ENCODE results near the gene LSS.

DNA sequence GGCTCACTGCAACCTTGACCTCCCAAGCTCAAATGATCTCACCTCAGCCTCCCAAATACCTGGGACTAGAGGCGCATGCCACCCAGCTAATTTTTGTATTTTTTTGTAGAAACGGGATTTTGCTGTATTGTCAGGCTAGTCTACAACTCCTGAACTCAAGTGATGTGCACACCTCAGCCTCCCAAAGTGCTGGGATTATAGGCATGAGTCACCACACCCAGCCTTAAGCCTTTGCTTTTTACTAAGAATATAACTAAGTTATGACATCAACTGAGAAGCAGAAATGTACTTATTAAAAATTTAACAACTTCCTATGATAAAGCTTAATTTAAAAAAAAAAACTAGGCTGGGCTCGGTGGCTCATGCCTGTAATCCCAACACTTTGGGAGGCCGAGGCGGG lies 8.9 kb upstream of the LSS start:
- TF ChIP-seq, protein P1, sequence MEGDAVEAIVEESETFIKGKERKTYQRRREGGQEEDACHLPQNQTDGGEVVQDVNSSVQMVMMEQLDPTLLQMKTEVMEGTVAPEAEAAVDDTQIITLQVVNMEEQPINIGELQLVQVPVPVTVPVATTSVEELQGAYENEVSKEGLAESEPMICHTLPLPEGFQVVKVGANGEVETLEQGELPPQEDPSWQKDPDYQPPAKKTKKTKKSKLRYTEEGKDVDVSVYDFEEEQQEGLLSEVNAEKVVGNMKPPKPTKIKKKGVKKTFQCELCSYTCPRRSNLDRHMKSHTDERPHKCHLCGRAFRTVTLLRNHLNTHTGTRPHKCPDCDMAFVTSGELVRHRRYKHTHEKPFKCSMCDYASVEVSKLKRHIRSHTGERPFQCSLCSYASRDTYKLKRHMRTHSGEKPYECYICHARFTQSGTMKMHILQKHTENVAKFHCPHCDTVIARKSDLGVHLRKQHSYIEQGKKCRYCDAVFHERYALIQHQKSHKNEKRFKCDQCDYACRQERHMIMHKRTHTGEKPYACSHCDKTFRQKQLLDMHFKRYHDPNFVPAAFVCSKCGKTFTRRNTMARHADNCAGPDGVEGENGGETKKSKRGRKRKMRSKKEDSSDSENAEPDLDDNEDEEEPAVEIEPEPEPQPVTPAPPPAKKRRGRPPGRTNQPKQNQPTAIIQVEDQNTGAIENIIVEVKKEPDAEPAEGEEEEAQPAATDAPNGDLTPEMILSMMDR (conservative IDR thresholded peaks at IDR 0.05; ENCODE audit: low read depth, low read length) = no peak
- TF ChIP-seq EZH2 (IDR thresholded peaks at IDR 0.05; ENCODE audit: low read length, unreplicated experiment) = no peak
